ENCODE results near the gene PRPS1. TPM values are rescaled to one million over a fixed set of nuclear protein-coding genes. Genes with fewer than 3 reads are reported as not detected.

The PRPS1 gene
- total and polyA plus RNA-seq, 3 experiments from 2014 or later, result 49.7 to 113 (median 110) TPM

DNA sequence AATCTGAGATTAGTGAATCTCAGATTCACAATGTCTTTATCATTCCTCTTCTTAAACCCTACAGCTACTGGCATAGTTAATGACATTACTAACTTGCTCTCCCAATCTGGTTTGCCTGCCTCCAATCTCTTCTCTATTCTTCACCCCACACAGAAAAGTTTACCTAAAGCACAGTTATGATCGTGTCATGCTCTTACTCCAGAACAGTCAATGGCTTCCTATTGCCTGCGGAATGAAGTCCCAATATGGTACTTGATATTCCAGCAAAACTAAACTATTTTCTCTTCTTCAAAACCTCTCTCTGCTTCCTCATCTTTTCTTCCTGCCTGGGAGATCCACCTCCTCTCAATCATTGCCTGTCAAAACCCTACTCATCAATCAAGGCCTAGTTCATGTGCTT lies 3.4 kb upstream of the PRPS1 start:
- Mint-ChIP-seq H3K4me1 (peaks cover 8 to 19% (median 14%) of the 10 kb centered on the region in 3 donors), H3K27ac (no peak overlapping the region), H3K9me3 (no peaks in the 10 kb centered on the region), H3K27me3 (peaks cover 3 to 8% of the 10 kb centered on the region in 2 donors), H3K4me3 (no peak overlapping the region), H3K36me3 (peaks cover 0 to 11% (median 0%) of the 10 kb centered on the region in 3 donors)
- H3K4me1 ChIP-seq (ENCODE audit: insufficient read depth, low read length), result peaks cover 5% of the 10 kb centered on the region
- ChIA-PET CTCF (no interaction called here), POLR2A (no interaction called here)
- no peaks in the 10 kb centered on the region for H3K27me3 ChIP-seq (ENCODE audit: insufficient read depth, low read length, poor library complexity, severe bottlenecking)
- DNase-seq, result no peak
- no peaks in the 10 kb centered on the region for H3K36me3 ChIP-seq (ENCODE audit: insufficient read depth, low read length)
- H3K9me3 ChIP-seq (ENCODE audit: low read length), result no peaks in the 10 kb centered on the region
- no peak overlapping the region for H3K27ac ChIP-seq (ENCODE audit: low read depth, low read length)
- H3K4me3 ChIP-seq (ENCODE audit: low read length), result no peak overlapping the region

- H3K27ac ChIP-seq (ENCODE audit: low read depth, low read length), result no peak overlapping the region
- Mint-ChIP-seq H3K27me3 (peaks cover 0 to 10% of the 10 kb centered on the region in 2 donors), H3K36me3 (peaks cover 0 to 11% (median 0%) of the 10 kb centered on the region in 3 donors), H3K9me3 (no peaks in the 10 kb centered on the region), H3K4me1 (peaks cover 17 to 27% (median 23%) of the 10 kb centered on the region in 3 donors), H3K4me3 (no peak overlapping the region), H3K27ac (no peak overlapping the region)
- H3K36me3 ChIP-seq (ENCODE audit: insufficient read depth, low read length), result no peaks in the 10 kb centered on the region
- H3K9me3 ChIP-seq (ENCODE audit: low read length), result no peaks in the 10 kb centered on the region
- no peak for DNase-seq
- no peaks in the 10 kb centered on the region for H3K27me3 ChIP-seq (ENCODE audit: insufficient read depth, low read length, poor library complexity, severe bottlenecking)
- ChIA-PET POLR2A (no interaction called here), CTCF (no interaction called here)
- H3K4me1 ChIP-seq (ENCODE audit: insufficient read depth, low read length), result peaks cover 9% of the 10 kb centered on the region
- no peak overlapping the region for H3K4me3 ChIP-seq (ENCODE audit: low read length)
Measured at GRCh38 chrX:107625739-107626138, 2.6 kb upstream of the PRPS1 start.

- H3K4me3 ChIP-seq (ENCODE audit: low read length), result no peak overlapping the region
- no peak overlapping the region for H3K27ac Mint-ChIP-seq
- no peaks in the 10 kb centered on the region for H3K27me3 ChIP-seq (ENCODE audit: insufficient read depth, low read length, poor library complexity, severe bottlenecking)
- peaks cover 9% of the 10 kb centered on the region for H3K4me1 ChIP-seq (ENCODE audit: insufficient read depth, low read length)
- no peak for DNase-seq
- H3K36me3 ChIP-seq (ENCODE audit: insufficient read depth, low read length), result no peaks in the 10 kb centered on the region
- ChIA-PET POLR2A (no interaction called here), CTCF (no interaction called here)
- H3K36me3 Mint-ChIP-seq, result peaks cover 0 to 11% (median 0%) of the 10 kb centered on the region in 3 donors
- H3K27ac ChIP-seq (ENCODE audit: low read depth, low read length), result no peak overlapping the region
- no peaks in the 10 kb centered on the region for H3K9me3 ChIP-seq (ENCODE audit: low read length)
- no peak overlapping the region for H3K4me3 Mint-ChIP-seq
- no peaks in the 10 kb centered on the region for H3K9me3 Mint-ChIP-seq
- H3K27me3 Mint-ChIP-seq, result peaks cover 0 to 9% of the 10 kb centered on the region in 2 donors
- H3K4me1 Mint-ChIP-seq, result peaks cover 17 to 30% (median 25%) of the 10 kb centered on the region in 3 donors
Measured at GRCh38 chrX:107626481-107626880, 1.8 kb upstream of the PRPS1 start.

DNA sequence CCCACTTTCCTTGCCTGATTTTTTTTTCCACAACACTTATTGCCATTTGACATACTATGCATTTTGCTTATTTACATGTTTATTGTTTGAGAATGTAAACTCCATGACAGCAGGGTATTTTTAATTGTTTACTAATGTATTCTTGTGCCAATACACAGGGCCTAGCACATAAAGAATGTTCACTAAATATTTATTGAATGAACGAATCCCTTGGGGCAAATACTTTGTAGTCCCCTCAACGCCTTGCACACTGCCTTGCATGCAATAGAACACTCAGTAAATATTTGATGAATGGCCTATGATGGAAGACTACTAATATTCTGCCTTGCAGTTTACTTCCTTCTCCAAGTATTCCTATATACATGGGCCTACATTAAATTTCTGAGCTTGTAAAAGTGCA lies 1.4 kb upstream of the PRPS1 start:
- ChIA-PET CTCF (no interaction called here), POLR2A (no interaction called here)
- Mint-ChIP-seq H3K27me3 (peaks cover 0 to 6% of the 10 kb centered on the region in 2 donors), H3K4me1 (peaks cover 18 to 31% (median 26%) of the 10 kb centered on the region in 3 donors), H3K36me3 (peaks cover 0 to 11% (median 0%) of the 10 kb centered on the region in 3 donors), H3K4me3 (no peak overlapping the region), H3K9me3 (no peaks in the 10 kb centered on the region), H3K27ac (no peak overlapping the region)
- Histone ChIP-seq H3K27me3 (ENCODE audit: insufficient read depth, low read length, poor library complexity, severe bottlenecking) (no peaks in the 10 kb centered on the region), H3K4me3 (ENCODE audit: low read length) (no peak overlapping the region), H3K27ac (ENCODE audit: low read depth, low read length) (no peak overlapping the region), H3K36me3 (ENCODE audit: insufficient read depth, low read length) (no peaks in the 10 kb centered on the region), H3K9me3 (ENCODE audit: low read length) (no peaks in the 10 kb centered on the region), H3K4me1 (ENCODE audit: insufficient read depth, low read length) (peaks cover 9% of the 10 kb centered on the region)
- DNase-seq, result no peak

- Mint-ChIP-seq H3K9me3 (no peaks in the 10 kb centered on the region), H3K36me3 (peaks cover 0 to 11% (median 0%) of the 10 kb centered on the region in 3 donors), H3K27ac (peak overlapping the region; percentile 90 to 96 (median 93)), H3K4me3 (peak overlapping the region; percentile 88 to 97 (median 93)), H3K4me1 (peaks cover 27 to 40% (median 35%) of the 10 kb centered on the region in 3 donors), H3K27me3 (peaks cover 0 to 4% of the 10 kb centered on the region in 2 donors)
- Histone ChIP-seq H3K27ac (ENCODE audit: low read depth, low read length) (peak overlapping the region; percentile 83), H3K9me3 (ENCODE audit: low read length) (no peaks in the 10 kb centered on the region), H3K36me3 (ENCODE audit: insufficient read depth, low read length) (no peaks in the 10 kb centered on the region), H3K4me3 (ENCODE audit: low read length) (peak overlapping the region; percentile 86), H3K4me1 (ENCODE audit: insufficient read depth, low read length) (peaks cover 9% of the 10 kb centered on the region), H3K27me3 (ENCODE audit: insufficient read depth, low read length, poor library complexity, severe bottlenecking) (no peaks in the 10 kb centered on the region)
- DNase-seq, result peak; percentile 32 to 78 (median 50)
- CTCF ChIA-PET, result interaction anchor here (1.4 to 2.4 kb wide), 9 partner anchors 13 to 630 kb away, joined by 3 to 11 read pairs (median 6); partner anchors contain the start of genes NCBP2L and TSC22D3
- POLR2A ChIA-PET, result interaction anchor here (0.8 to 1.4 kb wide), 9 partner anchors 15 to 177 kb away, joined by 3 to 11 read pairs (median 3); partner anchors contain the start of genes NCBP2L and TSC22D3
Measured at GRCh38 chrX:107628662-107629539, 591 bp downstream of the PRPS1 start.

GRCh38 chrX:107629540-107629909 lies 1.2 kb downstream of the PRPS1 start:
- CTCF ChIA-PET, result interaction anchor here (1.4 to 2.4 kb wide), 6 partner anchors 13 to 148 kb away, joined by 3 to 11 read pairs (median 8); partner anchors contain the start of genes NCBP2L and TSC22D3
- Mint-ChIP-seq H3K4me3 (peak overlapping the region; percentile 88 to 97 (median 93)), H3K9me3 (no peaks in the 10 kb centered on the region)

DNA sequence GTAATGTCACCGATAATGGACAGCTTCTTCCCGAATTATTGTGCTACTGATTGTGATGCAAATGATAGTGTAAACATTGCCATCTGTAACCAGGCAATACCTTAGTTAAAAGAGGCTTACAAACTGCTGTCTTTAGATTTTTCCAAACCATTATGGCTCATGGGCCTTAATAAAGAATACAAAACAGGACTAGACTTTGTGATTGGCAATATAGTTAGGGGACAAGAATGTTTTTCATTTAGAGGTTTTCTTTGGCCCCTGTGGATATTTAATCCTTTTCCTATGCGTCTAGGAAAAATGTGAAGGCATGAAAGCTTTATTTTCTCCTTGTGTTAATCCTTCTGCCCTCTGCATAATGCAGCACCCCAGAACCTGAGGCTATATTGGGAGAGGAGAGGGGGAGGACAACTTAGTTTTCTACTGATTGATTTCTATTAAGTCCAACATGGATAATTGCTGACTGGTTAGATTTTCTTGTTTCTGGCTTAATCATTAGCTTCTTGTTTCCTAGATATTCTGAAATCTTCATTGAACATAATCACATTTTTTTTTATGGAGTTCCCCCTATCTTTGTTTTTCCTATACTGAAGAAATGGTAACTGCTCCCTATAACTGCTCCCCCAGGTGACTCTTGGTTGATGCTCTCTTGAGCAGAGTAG lies 1.9 kb downstream of the PRPS1 start:
- peak overlapping the region; percentile 86 for H3K4me3 ChIP-seq (ENCODE audit: low read length)
- ChIA-PET POLR2A (no interaction called here), CTCF (interaction anchor here (1.3 to 2.4 kb wide), 3 partner anchors 25 to 631 kb away, joined by 4 to 11 read pairs (median 9); no protein-coding TSS in a partner anchor)
- no peak overlapping the region for H3K27ac ChIP-seq (ENCODE audit: low read depth, low read length)
- no peak for DNase-seq
- no peaks in the 10 kb centered on the region for H3K27me3 ChIP-seq (ENCODE audit: insufficient read depth, low read length, poor library complexity, severe bottlenecking)
- H3K9me3 ChIP-seq (ENCODE audit: low read length), result no peaks in the 10 kb centered on the region
- Mint-ChIP-seq H3K27ac (peak overlapping the region in 5 of 8 donors; percentile 5 to 94 (median 20)), H3K36me3 (peaks cover 0 to 13% (median 0%) of the 10 kb centered on the region in 3 donors), H3K27me3 (peaks cover 0 to 4% of the 10 kb centered on the region in 2 donors), H3K4me1 (peaks cover 29 to 43% (median 35%) of the 10 kb centered on the region in 3 donors), H3K4me3 (peak overlapping the region; percentile 88 to 97 (median 93)), H3K9me3 (no peaks in the 10 kb centered on the region)
- H3K4me1 ChIP-seq (ENCODE audit: insufficient read depth, low read length), result peaks cover 9% of the 10 kb centered on the region
- no peaks in the 10 kb centered on the region for H3K36me3 ChIP-seq (ENCODE audit: insufficient read depth, low read length)

More at GRCh38 chrX:107629540-107629909, 1.2 kb downstream of the PRPS1 start:
- H3K4me3 ChIP-seq (ENCODE audit: low read length), result peak overlapping the region; percentile 86
- H3K4me1 ChIP-seq (ENCODE audit: insufficient read depth, low read length), result peaks cover 9% of the 10 kb centered on the region
- H3K9me3 ChIP-seq (ENCODE audit: low read length), result no peaks in the 10 kb centered on the region
- no peak for DNase-seq
- peak overlapping the region in 5 of 8 donors; percentile 90 to 96 (median 93) for H3K27ac Mint-ChIP-seq
- H3K27me3 Mint-ChIP-seq, result peaks cover 0 to 4% of the 10 kb centered on the region in 2 donors
- H3K36me3 ChIP-seq (ENCODE audit: insufficient read depth, low read length), result no peaks in the 10 kb centered on the region
- peak overlapping the region; percentile 83 for H3K27ac ChIP-seq (ENCODE audit: low read depth, low read length)
- H3K27me3 ChIP-seq (ENCODE audit: insufficient read depth, low read length, poor library complexity, severe bottlenecking), result no peaks in the 10 kb centered on the region
- H3K4me1 Mint-ChIP-seq, result peaks cover 29 to 40% (median 35%) of the 10 kb centered on the region in 3 donors
- peaks cover 0 to 11% (median 0%) of the 10 kb centered on the region in 3 donors for H3K36me3 Mint-ChIP-seq
- POLR2A ChIA-PET, result interaction anchor here (0.8 to 1.4 kb wide), 4 partner anchors 14 to 178 kb away, joined by 3 to 4 read pairs (median 3); partner anchors contain the start of gene NCBP2L
